GM18505 (cell line): ENCODE results near the gene SLC50A1.
"Not testable (repeated sequence)": the region's sequence is repeated elsewhere in the genome, so short reads cannot be mapped to it uniquely, and the experiment has no call there.

ENCODE experiments used
- ATAC-seq: cut with Tn5 transposase; IDR thresholded peaks from one replicate; pipeline ENCODE4 v1.9.1; 2021; ENCODE audit not compliant: unreplicated experiment
- POLR2A ChIP-seq: IDR thresholded peaks from 4 replicates; pipeline ENCODE4 v1.6.1; 2011; ENCODE audit warnings: borderline replicate concordance; ENCODE audit not compliant: insufficient read depth, insufficient read length; ENCODE audit errors: extremely low read depth

The SLC50A1 gene

DNA sequence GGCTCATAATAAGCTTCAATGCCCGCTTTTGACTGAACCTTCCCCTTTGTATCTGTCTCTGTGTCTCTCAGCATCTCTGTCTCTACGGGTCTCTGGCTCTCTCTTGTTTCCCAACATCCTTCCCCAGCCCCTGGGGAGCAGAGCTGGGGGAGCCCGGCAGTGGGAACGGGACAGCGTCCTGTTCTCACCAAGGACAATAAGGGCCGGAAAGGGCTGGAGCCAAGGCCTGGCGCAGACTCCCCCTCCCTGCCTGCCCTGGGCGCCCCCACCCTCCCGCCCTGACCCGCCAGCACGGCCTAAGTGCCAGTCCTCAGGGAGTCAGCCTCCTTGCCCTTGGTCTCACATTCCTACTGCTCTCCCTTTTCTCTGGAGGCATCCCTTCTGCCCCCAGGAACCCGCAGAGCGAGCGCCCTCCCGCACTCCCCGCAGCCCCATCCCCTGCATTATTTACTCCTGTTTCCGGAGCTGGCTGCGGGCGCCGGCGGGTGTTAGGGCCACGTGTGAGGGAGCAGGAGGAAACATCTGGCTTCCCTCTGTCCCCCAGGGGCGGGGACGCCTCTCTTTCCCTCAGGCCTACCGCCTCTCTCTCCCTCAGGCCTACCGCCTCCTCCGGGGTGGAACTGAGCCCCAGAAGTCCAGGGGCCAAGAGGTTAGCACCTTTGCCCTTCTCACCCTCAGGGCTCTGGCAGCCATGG lies 31.0 kb downstream of the SLC50A1 start:
- no peak for ATAC-seq
- TF ChIP-seq POLR2A = no peak

DNA sequence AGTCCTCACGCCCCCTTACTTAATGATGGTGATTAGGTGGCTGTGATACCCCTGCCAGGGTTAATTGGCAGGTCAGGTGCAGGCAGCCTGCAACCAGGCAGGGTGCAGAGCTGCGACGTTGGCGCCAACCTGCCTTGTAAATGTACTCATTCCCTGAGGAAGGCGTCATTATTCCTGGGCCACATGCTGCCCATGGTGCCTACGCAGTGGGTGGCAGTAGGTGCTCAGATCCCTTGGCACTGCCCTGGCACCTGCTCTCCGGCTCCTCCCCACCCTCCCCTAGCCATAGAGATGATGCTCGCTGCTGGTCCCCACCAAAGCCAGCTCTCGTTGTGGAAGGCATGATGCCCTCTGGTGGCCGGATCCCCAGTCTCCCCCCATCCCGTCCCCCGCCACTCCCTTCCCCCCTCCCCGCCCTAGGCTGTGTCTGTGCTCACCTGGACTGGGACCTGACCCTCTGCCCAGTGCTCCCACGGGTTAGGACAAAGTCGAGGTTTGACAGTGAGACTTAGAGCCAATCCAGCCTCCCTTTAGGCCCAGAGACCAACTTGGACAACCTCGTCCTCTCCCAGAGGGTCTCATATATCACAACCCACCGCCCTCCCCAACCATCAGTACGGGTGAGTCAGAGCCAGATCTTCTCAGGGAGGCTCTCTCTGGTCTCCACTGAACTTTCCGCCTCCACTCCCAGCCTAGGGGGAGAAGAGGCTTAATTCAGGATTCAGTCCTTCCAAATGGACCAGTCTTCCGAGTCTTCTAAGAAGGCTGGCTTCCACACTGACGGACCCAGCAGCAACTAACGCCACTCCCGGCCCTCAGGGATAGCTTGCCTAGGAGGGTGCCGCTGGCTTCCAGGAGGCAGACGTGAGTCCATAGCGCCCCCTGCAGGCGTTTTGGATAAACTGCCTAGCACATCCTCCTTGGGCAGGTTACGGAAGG lies 31.8 kb downstream of the SLC50A1 start:
- ATAC-seq = no peak
- TF ChIP-seq POLR2A = no peak

DNA sequence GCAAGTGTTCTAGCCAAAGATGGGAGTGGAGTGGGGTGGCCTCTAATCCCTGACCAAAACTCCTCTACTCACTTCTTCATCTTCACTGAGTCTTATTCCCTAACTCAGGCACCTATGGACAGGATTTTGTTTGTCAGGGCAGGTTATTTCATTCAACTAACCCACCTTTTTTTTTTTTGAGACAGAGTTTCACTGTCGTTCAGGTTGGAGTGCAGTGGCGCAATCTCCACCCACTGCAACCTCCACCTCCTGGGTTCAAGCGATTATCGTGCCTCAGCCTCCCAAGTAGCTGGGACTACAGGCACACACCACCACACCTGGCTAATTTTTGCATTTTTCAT lies 32.4 kb downstream of the SLC50A1 start:
- not testable (repeated sequence) for ATAC-seq

DNA sequence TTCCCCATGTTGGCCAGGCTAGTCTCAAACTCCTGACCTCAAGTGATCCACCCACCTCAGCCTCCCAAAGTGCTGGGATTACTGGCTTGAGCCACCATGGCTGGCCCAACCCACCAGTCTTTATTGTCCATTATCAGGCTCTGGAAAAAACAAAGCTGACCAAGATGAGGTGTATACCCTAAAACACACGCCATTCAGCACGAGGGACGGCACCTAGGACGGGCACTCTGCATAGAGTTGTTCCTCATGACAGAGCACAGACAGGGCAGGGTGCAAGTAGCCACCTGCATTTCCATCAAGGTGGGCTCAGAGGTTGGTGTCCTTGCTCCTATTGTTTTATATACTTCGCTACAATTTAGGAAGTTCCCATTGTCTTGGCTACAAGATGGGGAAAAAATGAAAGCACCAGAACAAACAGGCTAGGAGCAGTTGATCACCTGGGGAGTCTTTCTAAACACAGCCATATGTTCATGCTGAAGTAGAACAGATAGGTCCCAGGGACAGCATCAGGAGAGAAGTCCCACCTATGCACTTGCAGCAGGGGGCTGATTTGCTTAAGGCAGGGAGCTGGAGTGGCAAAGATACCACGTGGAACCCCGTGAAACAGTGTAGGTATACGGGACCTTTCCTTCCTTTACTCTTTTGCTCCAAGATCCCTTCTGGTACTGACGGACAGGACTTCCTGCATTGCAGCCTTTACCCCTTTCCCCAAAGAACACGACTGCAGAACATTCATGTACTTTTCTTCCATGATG lies 33.0 kb downstream of the SLC50A1 start:
- TF ChIP-seq POLR2A = no peak
- ATAC-seq = no peak

DNA sequence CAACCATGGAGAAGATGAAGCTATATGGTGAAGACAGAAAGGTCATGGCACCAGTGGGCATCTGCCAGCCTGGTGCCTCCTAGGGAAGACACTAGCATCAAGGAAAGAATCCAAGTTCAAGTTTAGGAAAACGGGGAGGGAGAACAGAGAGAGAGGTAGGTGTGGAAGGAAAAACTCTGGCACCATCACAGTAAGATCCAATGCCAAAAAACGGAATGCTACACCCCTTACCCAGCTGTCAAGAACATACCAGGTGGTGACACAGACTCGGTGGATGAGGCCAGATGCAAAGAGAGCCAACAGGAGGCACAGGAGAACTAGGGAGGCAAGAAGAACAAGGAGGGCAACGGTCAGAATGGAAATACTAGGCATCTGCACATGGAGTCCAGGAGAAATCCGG lies 33.9 kb downstream of the SLC50A1 start:
- no peak for ATAC-seq
- no peak for TF ChIP-seq POLR2A

DNA sequence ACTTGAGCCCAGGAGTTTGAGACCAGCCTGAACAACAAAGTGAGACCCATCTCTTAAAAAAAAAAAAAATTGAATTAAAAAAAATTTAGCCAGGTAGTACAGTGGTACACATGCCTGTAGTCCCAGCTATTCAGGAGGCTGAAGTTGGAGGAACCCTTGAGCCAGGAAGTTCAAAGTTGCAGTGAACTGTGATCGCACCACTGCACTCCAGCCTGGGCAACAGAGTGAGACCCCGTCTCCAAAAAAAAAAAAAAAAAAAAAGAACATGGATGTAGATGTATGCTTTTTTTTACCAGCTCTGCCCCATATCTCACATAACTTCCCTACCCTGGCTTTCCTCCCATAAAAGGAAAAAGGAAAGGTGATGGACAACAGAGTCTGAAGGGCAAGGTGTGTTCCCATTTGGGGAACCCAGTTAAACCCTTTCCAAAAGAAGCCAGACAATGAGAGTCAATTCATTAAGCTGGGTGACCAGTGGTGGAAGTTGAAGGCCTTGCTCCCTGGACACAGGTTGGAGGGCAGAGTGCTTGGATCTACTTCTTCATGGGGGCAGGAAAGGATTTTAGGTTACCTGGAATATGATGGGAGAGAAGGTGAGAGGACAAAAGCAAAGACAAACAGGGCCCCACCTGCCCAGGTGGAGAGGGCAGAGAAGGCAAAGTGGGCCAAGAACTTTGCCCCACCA lies 34.6 kb downstream of the SLC50A1 start:
- no peak for TF ChIP-seq POLR2A
- no peak for ATAC-seq

DNA sequence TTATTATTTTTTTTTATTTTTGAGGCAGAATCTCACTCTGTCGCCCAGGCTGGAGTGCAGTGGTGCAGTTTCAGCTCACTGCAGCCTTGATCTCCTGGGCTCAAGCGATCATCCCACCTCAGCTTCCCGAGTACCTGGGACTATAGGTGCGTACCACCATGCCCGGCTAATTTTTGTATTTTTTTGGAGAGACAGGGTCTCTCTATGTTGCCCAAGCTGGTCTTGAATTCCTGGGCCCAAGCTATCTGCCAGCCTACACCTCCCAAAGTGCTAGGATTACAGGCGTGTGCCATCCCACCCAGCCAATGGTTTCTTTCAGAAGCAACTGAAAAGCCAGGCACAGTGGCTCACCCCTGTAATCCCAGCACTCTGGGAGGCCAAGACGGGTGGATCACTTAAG lies 35.2 kb downstream of the SLC50A1 start:
- no peak for ATAC-seq
- no peak for TF ChIP-seq POLR2A

DNA sequence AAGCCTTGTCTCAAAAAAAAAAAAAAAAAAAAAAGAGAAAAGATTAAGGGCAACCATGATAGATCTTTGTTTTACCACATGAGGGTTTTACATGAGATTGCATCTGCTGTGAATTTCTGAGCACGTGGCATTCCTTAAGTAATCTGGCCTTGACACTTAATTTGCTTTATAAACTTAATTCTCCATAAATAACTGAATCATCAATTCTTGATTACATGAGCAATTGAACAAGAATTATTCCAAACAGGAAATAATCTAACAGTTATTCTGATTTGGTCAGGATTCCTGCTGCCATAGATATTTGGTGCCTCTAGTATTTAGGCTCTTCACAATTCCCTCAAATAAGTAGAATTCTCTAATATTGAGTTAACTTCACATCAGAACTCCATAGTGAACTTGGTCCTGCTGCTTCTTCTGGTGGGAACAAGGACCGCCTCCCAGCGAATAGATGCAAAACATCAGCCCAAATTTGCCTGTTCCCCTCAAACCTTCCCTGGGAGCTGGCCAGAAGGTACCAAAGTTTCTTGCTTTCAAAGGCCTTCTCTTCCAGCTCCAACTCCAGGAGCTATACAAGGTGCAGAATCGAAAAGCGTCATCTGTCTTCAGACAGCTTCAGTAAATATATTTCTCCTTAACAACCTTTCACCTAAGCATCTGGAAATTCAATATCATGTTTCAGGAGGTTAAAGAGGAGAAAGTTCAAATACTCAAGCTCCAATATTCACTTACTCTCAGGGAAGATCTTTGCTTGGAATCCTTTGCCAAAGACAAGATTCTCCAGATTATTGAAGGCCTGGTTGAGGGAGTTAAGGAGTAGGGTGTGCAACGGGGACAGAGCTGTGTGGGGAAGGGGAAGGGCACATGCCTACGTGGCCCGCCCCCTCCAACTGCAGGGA lies 36.4 kb downstream of the SLC50A1 start:
- no peak for TF ChIP-seq POLR2A
- no peak for ATAC-seq

DNA sequence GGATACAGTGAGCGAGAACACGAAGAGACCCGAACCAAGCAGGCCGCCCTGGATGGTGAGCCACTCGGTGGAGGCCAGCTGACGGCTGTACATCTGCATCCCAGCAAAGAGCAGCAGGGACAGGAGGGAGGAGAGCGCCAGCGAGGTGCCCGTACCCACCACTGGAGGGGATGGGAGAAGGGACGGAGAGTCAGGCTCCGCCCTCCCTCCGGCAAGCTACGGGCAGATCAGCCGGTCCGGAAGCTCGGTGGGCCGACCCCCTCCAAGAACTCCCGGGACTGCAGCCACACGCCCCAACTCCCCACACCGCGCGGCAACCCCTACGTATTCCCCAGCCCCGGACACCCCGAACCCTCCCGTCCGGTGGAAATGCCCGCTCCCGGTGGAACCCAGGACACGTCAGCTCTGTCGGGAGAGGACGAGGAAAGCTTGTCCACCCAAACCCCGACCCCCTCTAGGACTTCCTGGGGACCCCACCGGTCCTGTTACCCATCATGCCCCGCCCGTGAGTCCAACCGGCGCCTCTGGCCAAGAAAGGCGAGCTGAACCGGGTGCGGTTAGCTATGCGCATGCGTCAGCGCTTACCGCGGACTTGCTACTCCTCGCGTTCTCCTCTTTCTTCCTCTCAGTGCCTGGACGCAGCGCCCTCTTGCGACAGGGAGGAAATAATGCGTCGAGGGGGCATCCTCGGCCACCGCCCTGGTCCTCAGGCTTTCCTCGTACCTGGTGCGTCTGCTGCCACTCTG lies 37.3 kb downstream of the SLC50A1 start, which contains the start of gene KRTCAP2:
Gene KRTCAP2 (minus strand): TSS at position 573 of the 746 bp plus-strand sequence. CDS start 80 bp downstream, at position 493.
- peak; percentile 97 for TF ChIP-seq POLR2A

DNA sequence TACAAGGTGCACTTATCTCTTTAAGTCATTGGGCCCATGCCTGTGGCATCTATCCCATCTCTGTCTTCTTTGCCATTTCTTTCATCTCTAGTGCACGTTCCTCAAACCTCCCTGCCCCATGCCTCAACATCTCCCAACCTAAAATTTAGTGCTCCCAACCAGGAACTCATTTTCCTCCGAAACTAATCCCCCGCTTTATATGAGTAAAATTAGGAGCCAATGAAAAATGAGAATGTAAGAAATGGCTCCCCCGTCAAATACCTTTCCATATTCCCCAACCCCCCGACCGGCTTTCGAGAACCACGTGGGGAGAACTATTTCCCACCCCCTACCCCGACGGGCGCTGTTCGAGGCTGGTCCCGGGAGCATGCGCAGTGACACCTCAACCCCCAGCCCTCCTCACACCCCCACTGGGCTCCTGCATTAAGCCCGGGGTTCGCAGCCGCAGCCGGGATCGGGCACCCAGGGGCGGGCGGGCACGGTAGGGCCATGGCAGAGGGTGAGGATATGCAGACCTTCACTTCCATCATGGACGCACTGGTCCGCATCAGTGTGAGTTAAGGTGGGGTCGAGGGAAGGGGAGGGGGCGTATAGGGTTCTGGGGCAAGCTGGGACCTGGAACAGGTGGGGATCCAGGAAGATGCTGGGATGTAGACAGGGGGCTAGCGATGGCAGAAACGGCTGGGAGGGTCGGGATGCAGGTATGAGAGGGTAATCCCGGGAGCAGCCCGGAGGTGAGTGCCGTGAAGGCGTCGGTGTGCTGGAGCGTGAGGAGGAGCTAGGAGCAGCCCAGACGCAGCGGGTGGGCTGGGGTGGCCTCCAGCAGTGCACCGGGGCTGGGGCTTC lies 38.0 kb downstream of the SLC50A1 start, which contains the start of gene TRIM46:
Gene TRIM46 (plus strand): TSS at position 372 of the 846 bp plus-strand sequence. CDS start 118 bp downstream, at position 490.
- TF ChIP-seq POLR2A = no peak
- ATAC-seq = no peak

More for the DNA sequence above, 37.3 kb downstream of the SLC50A1 start, which contains the start of gene KRTCAP2:
- peak; percentile 74 for ATAC-seq
